ENCODE data around the gene CRABP2. TPM values are rescaled to one million over a fixed set of nuclear protein-coding genes. Genes with fewer than 3 reads are reported as not detected.

The CRABP2 gene
- polyA plus RNA-seq, 2 of the 4 experiments (the other 2 are of a cell fraction) = 1.7 to 15.6 TPM

DNA sequence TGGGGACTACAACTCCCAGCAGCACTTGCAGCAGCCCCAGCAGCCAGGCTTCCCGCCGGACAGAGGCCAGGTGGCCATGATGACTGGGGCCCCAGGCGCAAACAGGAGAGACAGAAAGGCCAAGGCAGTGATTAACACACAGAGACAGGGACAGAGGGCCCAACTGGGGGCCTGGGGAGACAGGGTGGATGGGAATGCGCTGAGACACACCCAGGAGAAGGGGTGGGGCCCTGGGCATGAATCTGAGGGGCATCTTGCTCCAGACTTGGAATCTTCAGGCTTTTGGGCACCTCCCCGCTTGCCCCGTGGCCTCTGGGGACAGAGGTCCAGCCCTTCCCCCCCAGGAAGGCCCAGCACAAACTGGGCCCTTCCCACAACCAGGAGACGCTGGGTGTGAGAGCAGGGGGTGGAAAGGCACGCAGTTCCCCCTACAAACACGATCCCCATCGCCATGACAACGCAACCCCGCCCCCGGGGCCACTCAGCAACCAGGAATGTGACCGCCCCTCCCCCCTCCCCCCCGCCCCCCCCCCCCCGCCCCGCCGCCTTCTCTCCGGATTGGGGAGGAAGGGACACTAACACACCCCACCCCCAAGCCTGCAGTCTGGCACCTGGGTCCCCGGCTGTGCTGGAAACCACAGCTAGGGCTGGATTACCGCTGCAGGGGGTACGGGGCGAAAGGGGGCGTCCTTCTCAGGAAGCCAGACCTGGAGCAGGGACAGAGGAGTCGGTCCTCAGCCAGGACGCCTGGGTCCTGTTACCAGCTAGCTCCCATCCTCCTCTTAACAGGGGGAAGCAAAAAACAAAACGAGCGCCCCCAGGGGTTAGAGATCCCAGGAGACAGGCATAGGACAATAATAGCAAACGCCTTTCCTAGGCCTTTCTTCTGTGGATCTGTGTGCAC, 41.6 kb upstream of the CRABP2 start:
- no peak for FAIRE-seq
- no peaks in the 10 kb centered on the region for H3K9me3 ChIP-seq
- peak overlapping the region; percentile 92 for H3K4me2 ChIP-seq
- peaks cover 45% of the 10 kb centered on the region for H3K4me1 ChIP-seq
- CTCF ChIA-PET = interaction anchor here (0.5 to 10.5 kb wide), 12 partner anchors 8 to 113 kb away, joined by 3 to 130 read pairs (median 4); partner anchors contain the start of genes ISG20L2 and METTL25B
- DNase-seq (ENCODE audit: low read depth in 1 of 2, low spot score in 1 of 2) = peak; percentile 90 to 95
- peak overlapping the region; percentile 92 for H3K4me3 ChIP-seq
- TF ChIP-seq RARB (CRISPR knock-in tag; IDR thresholded peaks at IDR 0.05) (no peak), EP300 (IDR thresholded peaks at IDR 0.05) (peak in 1 of 2 experiments; percentile 64; a peak in 1 of 5 replicates), NR3C1 (IDR thresholded peaks at IDR 0.05) (no peak), TFCP2L1 (CRISPR knock-in tag; IDR thresholded peaks at IDR 0.05) (peak; percentile 85; the same call in 1 of the 2 replicates), EHF (CRISPR knock-in tag; IDR thresholded peaks at IDR 0.05) (no peak), KDM5A (IDR thresholded peaks at IDR 0.05) (no peak), JUN (IDR thresholded peaks at IDR 0.05) (peak; percentile 46 to 93; a peak in 4 of 5 replicates), FOSB (CRISPR knock-in tag; IDR thresholded peaks at IDR 0.05) (0 out of 2 replicates have a peak, but pooled peaks have one; percentile 66), CBX8 (IDR thresholded peaks at IDR 0.05) (no peak), CEBPB (IDR thresholded peaks at IDR 0.05) (no peak), RFX5 (IDR thresholded peaks at IDR 0.05) (peak; percentile 30; the same call in 1 of the 2 replicates), ZNF302 (CRISPR knock-in tag; IDR thresholded peaks at IDR 0.05) (no peak), SMC3 (IDR thresholded peaks at IDR 0.05) (peak; percentile 19; the same call in 1 of the 3 replicates), HOXA7 (CRISPR knock-in tag; IDR thresholded peaks at IDR 0.05) (no peak), HOXB13 (CRISPR knock-in tag; IDR thresholded peaks at IDR 0.05; ENCODE audit: low read depth) (no peak), FOSL2 (IDR thresholded peaks at IDR 0.05) (peak; percentile 55; the same call in 1 of the 2 replicates), FOSL2 (CRISPR knock-in tag; IDR thresholded peaks at IDR 0.05) (peak; percentile 73), POLR2A (IDR thresholded peaks at IDR 0.05; ENCODE audit: low read length) (peak; percentile 15; the same call in 1 of the 2 replicates), RAD21 (conservative IDR thresholded peaks at IDR 0.05 in 1 of 2, IDR thresholded peaks at IDR 0.05 in 1 of 2) (peak in 1 of 2 experiments; percentile 3; a peak in 1 of 5 replicates), MAZ (IDR thresholded peaks at IDR 0.05; ENCODE audit: borderline replicate concordance, low read depth, low read length) (0 out of 2 replicates have a peak, but pooled peaks have one; percentile 22), HOXB5 (CRISPR knock-in tag; IDR thresholded peaks at IDR 0.05) (peak; percentile 66; the same call in 1 of the 2 replicates), MYC (IDR thresholded peaks at IDR 0.05; ENCODE audit: borderline replicate concordance, low read length) (0 out of 2 replicates have a peak, but pooled peaks have one; percentile 58)
- TF ChIP-seq, protein P1, sequence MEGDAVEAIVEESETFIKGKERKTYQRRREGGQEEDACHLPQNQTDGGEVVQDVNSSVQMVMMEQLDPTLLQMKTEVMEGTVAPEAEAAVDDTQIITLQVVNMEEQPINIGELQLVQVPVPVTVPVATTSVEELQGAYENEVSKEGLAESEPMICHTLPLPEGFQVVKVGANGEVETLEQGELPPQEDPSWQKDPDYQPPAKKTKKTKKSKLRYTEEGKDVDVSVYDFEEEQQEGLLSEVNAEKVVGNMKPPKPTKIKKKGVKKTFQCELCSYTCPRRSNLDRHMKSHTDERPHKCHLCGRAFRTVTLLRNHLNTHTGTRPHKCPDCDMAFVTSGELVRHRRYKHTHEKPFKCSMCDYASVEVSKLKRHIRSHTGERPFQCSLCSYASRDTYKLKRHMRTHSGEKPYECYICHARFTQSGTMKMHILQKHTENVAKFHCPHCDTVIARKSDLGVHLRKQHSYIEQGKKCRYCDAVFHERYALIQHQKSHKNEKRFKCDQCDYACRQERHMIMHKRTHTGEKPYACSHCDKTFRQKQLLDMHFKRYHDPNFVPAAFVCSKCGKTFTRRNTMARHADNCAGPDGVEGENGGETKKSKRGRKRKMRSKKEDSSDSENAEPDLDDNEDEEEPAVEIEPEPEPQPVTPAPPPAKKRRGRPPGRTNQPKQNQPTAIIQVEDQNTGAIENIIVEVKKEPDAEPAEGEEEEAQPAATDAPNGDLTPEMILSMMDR (IDR thresholded peaks at IDR 0.05) = peak; percentile 47
- TF ChIP-seq, protein P2, sequence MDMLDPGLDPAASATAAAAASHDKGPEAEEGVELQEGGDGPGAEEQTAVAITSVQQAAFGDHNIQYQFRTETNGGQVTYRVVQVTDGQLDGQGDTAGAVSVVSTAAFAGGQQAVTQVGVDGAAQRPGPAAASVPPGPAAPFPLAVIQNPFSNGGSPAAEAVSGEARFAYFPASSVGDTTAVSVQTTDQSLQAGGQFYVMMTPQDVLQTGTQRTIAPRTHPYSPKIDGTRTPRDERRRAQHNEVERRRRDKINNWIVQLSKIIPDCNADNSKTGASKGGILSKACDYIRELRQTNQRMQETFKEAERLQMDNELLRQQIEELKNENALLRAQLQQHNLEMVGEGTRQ (IDR thresholded peaks at IDR 0.05) = no peak
- TF ChIP-seq, protein P3, sequence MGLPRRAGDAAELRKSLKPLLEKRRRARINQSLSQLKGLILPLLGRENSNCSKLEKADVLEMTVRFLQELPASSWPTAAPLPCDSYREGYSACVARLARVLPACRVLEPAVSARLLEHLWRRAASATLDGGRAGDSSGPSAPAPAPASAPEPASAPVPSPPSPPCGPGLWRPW (IDR thresholded peaks at IDR 0.05) = no peak
- TF ChIP-seq, protein P4, sequence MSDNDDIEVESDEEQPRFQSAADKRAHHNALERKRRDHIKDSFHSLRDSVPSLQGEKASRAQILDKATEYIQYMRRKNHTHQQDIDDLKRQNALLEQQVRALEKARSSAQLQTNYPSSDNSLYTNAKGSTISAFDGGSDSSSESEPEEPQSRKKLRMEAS (IDR thresholded peaks at IDR 0.05) = peak; percentile 63
- TF ChIP-seq, protein P5, sequence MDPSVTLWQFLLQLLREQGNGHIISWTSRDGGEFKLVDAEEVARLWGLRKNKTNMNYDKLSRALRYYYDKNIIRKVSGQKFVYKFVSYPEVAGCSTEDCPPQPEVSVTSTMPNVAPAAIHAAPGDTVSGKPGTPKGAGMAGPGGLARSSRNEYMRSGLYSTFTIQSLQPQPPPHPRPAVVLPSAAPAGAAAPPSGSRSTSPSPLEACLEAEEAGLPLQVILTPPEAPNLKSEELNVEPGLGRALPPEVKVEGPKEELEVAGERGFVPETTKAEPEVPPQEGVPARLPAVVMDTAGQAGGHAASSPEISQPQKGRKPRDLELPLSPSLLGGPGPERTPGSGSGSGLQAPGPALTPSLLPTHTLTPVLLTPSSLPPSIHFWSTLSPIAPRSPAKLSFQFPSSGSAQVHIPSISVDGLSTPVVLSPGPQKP (IDR thresholded peaks at IDR 0.05; ENCODE audit: low read depth, low read length) = no peak
- TF ChIP-seq, protein P6, sequence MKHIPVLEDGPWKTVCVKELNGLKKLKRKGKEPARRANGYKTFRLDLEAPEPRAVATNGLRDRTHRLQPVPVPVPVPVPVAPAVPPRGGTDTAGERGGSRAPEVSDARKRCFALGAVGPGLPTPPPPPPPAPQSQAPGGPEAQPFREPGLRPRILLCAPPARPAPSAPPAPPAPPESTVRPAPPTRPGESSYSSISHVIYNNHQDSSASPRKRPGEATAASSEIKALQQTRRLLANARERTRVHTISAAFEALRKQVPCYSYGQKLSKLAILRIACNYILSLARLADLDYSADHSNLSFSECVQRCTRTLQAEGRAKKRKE (CRISPR knock-in tag; IDR thresholded peaks at IDR 0.05; ENCODE audit: low read depth) = 0 out of 2 replicates have a peak, but pooled peaks have one; percentile 56
- TF ChIP-seq, protein P7, sequence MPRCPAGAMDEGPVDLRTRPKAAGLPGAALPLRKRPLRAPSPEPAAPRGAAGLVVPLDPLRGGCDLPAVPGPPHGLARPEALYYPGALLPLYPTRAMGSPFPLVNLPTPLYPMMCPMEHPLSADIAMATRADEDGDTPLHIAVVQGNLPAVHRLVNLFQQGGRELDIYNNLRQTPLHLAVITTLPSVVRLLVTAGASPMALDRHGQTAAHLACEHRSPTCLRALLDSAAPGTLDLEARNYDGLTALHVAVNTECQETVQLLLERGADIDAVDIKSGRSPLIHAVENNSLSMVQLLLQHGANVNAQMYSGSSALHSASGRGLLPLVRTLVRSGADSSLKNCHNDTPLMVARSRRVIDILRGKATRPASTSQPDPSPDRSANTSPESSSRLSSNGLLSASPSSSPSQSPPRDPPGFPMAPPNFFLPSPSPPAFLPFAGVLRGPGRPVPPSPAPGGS (IDR thresholded peaks at IDR 0.05) = peak; percentile 40; the same call in 1 of the 3 replicates
- TF ChIP-seq, protein P8, sequence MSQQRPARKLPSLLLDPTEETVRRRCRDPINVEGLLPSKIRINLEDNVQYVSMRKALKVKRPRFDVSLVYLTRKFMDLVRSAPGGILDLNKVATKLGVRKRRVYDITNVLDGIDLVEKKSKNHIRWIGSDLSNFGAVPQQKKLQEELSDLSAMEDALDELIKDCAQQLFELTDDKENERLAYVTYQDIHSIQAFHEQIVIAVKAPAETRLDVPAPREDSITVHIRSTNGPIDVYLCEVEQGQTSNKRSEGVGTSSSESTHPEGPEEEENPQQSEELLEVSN (IDR thresholded peaks at IDR 0.05; ENCODE audit: borderline replicate concordance, low read depth) = peak; percentile 58; the same call in 1 of the 2 replicates
- peak; percentile 63 to 70 for ATAC-seq
- 3% methylated on average over 10 of the region's 29 CpGs for WGBS (ENCODE audit: missing lambda C conversion rate)
- H3K27ac ChIP-seq = peak overlapping the region; percentile 99 to 100
- POLR2A ChIA-PET = interaction anchor here (0.8 to 3.1 kb wide), 5 partner anchors 14 to 86 kb away, joined by 3 to 21 read pairs (median 7); partner anchors contain the start of genes ISG20L2, METTL25B and PRCC
